ENCODE results near the gene TNFRSF6B.

The TNFRSF6B gene

GRCh38 chr20:63689046-63690002 is 7.1 kb upstream of the TNFRSF6B start:
- POLR2A ChIA-PET = no interaction called here
- no peak for DNase-seq (ENCODE audit: extremely low spot score)
- CTCF ChIA-PET = no interaction called here
- TF ChIP-seq ELF4 (IDR thresholded peaks at IDR 0.05) (no peak), PKNOX1 (IDR thresholded peaks at IDR 0.05) (no peak), BHLHE40 (IDR thresholded peaks at IDR 0.05; ENCODE audit: borderline replicate concordance) (no peak), SP1 (IDR thresholded peaks at IDR 0.05) (no peak), FOXA1 (IDR thresholded peaks at IDR 0.05) (no peak), NFRKB (IDR thresholded peaks at IDR 0.05) (no peak), LEF1 (IDR thresholded peaks at IDR 0.05; ENCODE audit: borderline replicate concordance) (no peak), ARNT (IDR thresholded peaks at IDR 0.05) (no peak)

- DNase-seq (ENCODE audit: extremely low spot score) = no peak
- TF ChIP-seq FOXK2 (IDR thresholded peaks at IDR 0.05) (no peak), ARNT (IDR thresholded peaks at IDR 0.05) (no peak), TARDBP (IDR thresholded peaks at IDR 0.05) (no peak), LEF1 (IDR thresholded peaks at IDR 0.05; ENCODE audit: borderline replicate concordance) (no peak), PKNOX1 (IDR thresholded peaks at IDR 0.05) (no peak), FOXM1 (IDR thresholded peaks at IDR 0.05; ENCODE audit: borderline replicate concordance) (no peak), SP1 (IDR thresholded peaks at IDR 0.05) (no peak), ZNF384 (IDR thresholded peaks at IDR 0.05) (no peak), BHLHE40 (IDR thresholded peaks at IDR 0.05; ENCODE audit: borderline replicate concordance) (no peak), FOXA1 (IDR thresholded peaks at IDR 0.05) (no peak), L3MBTL2 (conservative IDR thresholded peaks at IDR 0.05) (no peak), CTBP1 (IDR thresholded peaks at IDR 0.05; ENCODE audit: borderline replicate concordance) (no peak), HDGF (IDR thresholded peaks at IDR 0.05; ENCODE audit: borderline replicate concordance) (no peak), NFRKB (IDR thresholded peaks at IDR 0.05) (no peak)
- ChIA-PET POLR2A (no interaction called here), CTCF (no interaction called here)
These were observed 6.2 kb upstream of the TNFRSF6B start for GRCh38 chr20:63690003-63690897.

GRCh38 chr20:63690898-63691710 is 5.3 kb upstream of the TNFRSF6B start:
- POLR2A ChIA-PET = no interaction called here
- CTCF ChIA-PET = no interaction called here
- TF ChIP-seq FOXA1 (IDR thresholded peaks at IDR 0.05) (no peak), BHLHE40 (IDR thresholded peaks at IDR 0.05; ENCODE audit: borderline replicate concordance) (no peak)
- no peak for DNase-seq (ENCODE audit: extremely low spot score)

- CTCF ChIA-PET = no interaction called here
- TF ChIP-seq NFRKB (IDR thresholded peaks at IDR 0.05) (no peak), LEF1 (IDR thresholded peaks at IDR 0.05; ENCODE audit: borderline replicate concordance) (no peak), CTBP1 (IDR thresholded peaks at IDR 0.05; ENCODE audit: borderline replicate concordance) (no peak), PKNOX1 (IDR thresholded peaks at IDR 0.05) (no peak), BHLHE40 (IDR thresholded peaks at IDR 0.05; ENCODE audit: borderline replicate concordance) (no peak), TARDBP (IDR thresholded peaks at IDR 0.05) (no peak), ARNT (IDR thresholded peaks at IDR 0.05) (no peak), L3MBTL2 (conservative IDR thresholded peaks at IDR 0.05) (no peak), SP1 (IDR thresholded peaks at IDR 0.05) (no peak), ELF4 (IDR thresholded peaks at IDR 0.05) (no peak), HDGF (IDR thresholded peaks at IDR 0.05; ENCODE audit: borderline replicate concordance) (no peak), SUZ12 (IDR thresholded peaks at IDR 0.05) (no peak), ZNF384 (IDR thresholded peaks at IDR 0.05) (no peak), FOXK2 (IDR thresholded peaks at IDR 0.05) (no peak), FOXA1 (IDR thresholded peaks at IDR 0.05) (no peak), FOXM1 (IDR thresholded peaks at IDR 0.05; ENCODE audit: borderline replicate concordance) (no peak)
- DNase-seq (ENCODE audit: extremely low spot score) = no peak
- POLR2A ChIA-PET = interaction anchor here (0.9 kb wide), 1 partner anchor 16 kb away, joined by 3 read pairs; the partner anchor contains the start of genes ARFRP1 and ZGPAT
These were observed 4.6 kb upstream of the TNFRSF6B start for GRCh38 chr20:63691711-63692435.

Data from HEK293T (cell line).